Measurements from ENCODE around the gene SPSB1. TPM values are rescaled to one million over a fixed set of nuclear protein-coding genes. Genes with fewer than 3 reads are reported as not detected.

Gene SPSB1
- total RNA-seq, 1 experiment from 2014 or later: 4.3 TPM

DNA sequence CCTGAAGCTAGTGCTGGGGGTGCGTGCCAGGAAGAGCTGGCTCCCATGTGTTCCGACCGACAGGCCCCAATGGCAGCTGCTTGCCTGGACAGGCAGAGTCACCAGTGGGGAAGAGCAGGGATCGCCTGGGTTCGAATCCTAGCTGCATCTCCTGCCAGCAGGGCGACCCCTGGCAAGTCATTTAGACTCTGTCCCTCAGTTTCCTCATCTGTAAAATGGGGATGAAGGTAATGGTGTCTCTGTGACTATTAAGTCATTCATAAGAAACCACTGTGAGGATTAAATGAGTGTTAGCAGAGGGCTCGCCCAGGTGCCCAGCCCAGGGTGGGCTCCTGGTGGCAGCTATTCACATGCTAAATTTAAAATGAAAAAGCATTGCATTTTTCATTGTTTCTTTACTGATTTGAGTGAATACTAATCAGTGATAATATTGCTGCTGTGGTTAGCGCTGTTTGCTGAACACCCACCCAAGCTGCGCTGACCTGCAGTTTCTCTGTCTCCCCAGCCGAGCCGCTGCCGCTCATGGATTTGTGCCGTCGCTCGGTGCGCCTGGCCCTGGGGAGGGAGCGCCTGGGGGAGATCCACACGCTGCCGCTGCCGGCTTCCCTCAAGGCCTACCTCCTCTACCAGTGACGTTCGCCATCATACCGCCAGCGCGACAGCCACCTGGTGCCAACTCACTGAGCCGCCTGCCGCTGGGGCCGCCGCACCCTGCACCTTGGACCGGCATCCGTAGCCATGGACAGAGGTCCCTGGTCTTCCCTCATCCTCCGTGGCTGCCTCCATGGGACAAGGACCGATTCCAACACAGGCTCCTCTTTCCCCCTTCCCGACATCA lies 74.5 kb downstream of the SPSB1 start:
- POLR2A ChIA-PET: no interaction called here

DNA sequence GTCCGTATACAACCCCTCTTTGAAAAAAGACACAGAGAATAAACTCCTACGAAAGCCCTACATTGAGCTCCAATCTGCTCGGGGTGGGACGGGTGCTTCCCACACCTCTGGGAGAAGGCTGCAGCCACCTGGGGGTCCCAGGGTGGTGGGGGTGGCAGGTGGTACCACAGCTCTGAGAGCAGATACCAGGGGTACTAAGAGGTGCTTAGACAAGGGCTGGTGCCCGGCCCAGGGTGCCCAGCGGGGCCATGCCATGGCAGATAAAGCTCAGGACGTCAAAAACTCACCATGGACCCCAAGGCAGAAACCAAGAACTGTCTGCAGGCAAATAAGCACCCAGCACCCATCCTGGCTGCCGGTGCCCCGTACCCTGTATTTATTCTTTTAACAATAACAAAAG lies 75.1 kb downstream of the SPSB1 start:
- Mint-ChIP-seq H3K27me3 (ENCODE audit: low read depth) (no peaks in the 10 kb centered on the region), H3K4me1 (0 out of 2 replicates have a peak, but pooled peaks cover 2% of the 10 kb centered on the region), H3K4me3 (no peak overlapping the region), H3K36me3 (no peaks in the 10 kb centered on the region), H3K9me3 (no peaks in the 10 kb centered on the region), H3K27ac (no peak overlapping the region; the same call in 1 of the 2 replicates)
- no peak for ATAC-seq
- DNase-seq (ENCODE audit: low spot score): no peak
- ChIA-PET CTCF (interaction anchor here (1.4 to 1.7 kb wide), 2 partner anchors 14 to 101 kb away, joined by 4 to 5 read pairs; no protein-coding TSS in a partner anchor), POLR2A (no interaction called here)
- TF ChIP-seq ESRRA (CRISPR knock-in tag; IDR thresholded peaks at IDR 0.05; ENCODE audit: borderline replicate concordance): no peak
- TF ChIP-seq, protein P1, sequence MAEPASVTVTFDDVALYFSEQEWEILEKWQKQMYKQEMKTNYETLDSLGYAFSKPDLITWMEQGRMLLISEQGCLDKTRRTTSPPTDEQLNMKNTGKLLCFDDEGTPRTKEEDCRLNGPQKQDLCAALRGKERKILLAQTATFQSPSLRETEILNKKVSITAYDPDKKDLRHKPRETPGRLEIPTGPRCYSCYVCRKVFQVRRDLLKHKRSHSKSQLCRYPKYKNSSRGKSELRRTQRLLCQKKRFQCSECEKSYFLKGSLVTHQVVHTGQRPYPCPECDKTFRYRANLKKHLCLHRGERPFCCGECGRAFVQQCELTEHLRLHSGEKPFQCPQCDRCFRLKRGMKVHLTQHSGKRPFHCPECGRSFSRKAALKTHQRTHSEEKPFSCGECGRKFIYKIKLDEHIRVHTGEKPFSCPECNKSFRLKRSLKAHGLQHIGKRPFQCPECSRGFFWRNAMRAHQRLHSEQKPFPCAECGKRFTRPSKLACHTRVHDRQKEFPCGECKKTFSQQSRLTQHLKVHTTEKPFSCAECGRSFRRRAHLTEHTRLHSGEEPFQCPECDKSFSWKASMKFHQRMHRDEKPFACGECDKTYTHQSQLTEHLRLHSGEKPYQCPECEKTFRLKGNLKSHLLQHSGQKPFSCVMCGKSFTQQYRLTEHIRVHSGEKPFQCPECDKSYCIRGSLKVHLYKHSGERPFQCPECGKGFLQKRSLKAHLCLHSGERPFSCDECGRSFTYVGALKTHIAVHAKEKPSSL (CRISPR knock-in tag; conservative IDR thresholded peaks at IDR 0.05): no peak
- TF ChIP-seq ZBTB21 (CRISPR knock-in tag; IDR thresholded peaks at IDR 0.05; ENCODE audit: borderline replicate concordance): no peak
- TF ChIP-seq SP1 (CRISPR knock-in tag; conservative IDR thresholded peaks at IDR 0.05): no peak
- TF ChIP-seq, protein P2, sequence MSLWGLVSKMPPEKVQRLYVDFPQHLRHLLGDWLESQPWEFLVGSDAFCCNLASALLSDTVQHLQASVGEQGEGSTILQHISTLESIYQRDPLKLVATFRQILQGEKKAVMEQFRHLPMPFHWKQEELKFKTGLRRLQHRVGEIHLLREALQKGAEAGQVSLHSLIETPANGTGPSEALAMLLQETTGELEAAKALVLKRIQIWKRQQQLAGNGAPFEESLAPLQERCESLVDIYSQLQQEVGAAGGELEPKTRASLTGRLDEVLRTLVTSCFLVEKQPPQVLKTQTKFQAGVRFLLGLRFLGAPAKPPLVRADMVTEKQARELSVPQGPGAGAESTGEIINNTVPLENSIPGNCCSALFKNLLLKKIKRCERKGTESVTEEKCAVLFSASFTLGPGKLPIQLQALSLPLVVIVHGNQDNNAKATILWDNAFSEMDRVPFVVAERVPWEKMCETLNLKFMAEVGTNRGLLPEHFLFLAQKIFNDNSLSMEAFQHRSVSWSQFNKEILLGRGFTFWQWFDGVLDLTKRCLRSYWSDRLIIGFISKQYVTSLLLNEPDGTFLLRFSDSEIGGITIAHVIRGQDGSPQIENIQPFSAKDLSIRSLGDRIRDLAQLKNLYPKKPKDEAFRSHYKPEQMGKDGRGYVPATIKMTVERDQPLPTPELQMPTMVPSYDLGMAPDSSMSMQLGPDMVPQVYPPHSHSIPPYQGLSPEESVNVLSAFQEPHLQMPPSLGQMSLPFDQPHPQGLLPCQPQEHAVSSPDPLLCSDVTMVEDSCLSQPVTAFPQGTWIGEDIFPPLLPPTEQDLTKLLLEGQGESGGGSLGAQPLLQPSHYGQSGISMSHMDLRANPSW (CRISPR knock-in tag; conservative IDR thresholded peaks at IDR 0.05; ENCODE audit: low read depth): no peak
- TF ChIP-seq, protein P3, sequence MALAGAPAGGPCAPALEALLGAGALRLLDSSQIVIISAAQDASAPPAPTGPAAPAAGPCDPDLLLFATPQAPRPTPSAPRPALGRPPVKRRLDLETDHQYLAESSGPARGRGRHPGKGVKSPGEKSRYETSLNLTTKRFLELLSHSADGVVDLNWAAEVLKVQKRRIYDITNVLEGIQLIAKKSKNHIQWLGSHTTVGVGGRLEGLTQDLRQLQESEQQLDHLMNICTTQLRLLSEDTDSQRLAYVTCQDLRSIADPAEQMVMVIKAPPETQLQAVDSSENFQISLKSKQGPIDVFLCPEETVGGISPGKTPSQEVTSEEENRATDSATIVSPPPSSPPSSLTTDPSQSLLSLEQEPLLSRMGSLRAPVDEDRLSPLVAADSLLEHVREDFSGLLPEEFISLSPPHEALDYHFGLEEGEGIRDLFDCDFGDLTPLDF (CRISPR knock-in tag; IDR thresholded peaks at IDR 0.05): no peak
- no peak for TF ChIP-seq EMX1 (CRISPR knock-in tag; IDR thresholded peaks at IDR 0.05)
- TF ChIP-seq, protein P4, sequence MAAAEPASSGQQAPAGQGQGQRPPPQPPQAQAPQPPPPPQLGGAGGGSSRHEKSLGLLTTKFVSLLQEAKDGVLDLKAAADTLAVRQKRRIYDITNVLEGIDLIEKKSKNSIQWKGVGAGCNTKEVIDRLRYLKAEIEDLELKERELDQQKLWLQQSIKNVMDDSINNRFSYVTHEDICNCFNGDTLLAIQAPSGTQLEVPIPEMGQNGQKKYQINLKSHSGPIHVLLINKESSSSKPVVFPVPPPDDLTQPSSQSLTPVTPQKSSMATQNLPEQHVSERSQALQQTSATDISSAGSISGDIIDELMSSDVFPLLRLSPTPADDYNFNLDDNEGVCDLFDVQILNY (CRISPR knock-in tag; IDR thresholded peaks at IDR 0.05): no peak
- TF ChIP-seq FOXJ3 (CRISPR knock-in tag; IDR thresholded peaks at IDR 0.05; ENCODE audit: borderline replicate concordance): no peak
- no peak for TF ChIP-seq FOXK1 (CRISPR knock-in tag; IDR thresholded peaks at IDR 0.05)

More for the DNA sequence above, 74.5 kb downstream of the SPSB1 start:
- Mint-ChIP-seq H3K4me1 (0 out of 2 replicates have a peak, but pooled peaks cover 2% of the 10 kb centered on the region), H3K9me3 (no peaks in the 10 kb centered on the region), H3K27ac (no peak overlapping the region; the same call in 1 of the 2 replicates), H3K4me3 (no peak overlapping the region), H3K36me3 (no peaks in the 10 kb centered on the region), H3K27me3 (ENCODE audit: low read depth) (no peaks in the 10 kb centered on the region)
- DNase-seq (ENCODE audit: low spot score): no peak
- no peak for ATAC-seq
- TF ChIP-seq GTF2I (CRISPR knock-in tag; conservative IDR thresholded peaks at IDR 0.05): no peak
- no peak for TF ChIP-seq ZNF121 (CRISPR knock-in tag; IDR thresholded peaks at IDR 0.05)
- TF ChIP-seq, protein P5, sequence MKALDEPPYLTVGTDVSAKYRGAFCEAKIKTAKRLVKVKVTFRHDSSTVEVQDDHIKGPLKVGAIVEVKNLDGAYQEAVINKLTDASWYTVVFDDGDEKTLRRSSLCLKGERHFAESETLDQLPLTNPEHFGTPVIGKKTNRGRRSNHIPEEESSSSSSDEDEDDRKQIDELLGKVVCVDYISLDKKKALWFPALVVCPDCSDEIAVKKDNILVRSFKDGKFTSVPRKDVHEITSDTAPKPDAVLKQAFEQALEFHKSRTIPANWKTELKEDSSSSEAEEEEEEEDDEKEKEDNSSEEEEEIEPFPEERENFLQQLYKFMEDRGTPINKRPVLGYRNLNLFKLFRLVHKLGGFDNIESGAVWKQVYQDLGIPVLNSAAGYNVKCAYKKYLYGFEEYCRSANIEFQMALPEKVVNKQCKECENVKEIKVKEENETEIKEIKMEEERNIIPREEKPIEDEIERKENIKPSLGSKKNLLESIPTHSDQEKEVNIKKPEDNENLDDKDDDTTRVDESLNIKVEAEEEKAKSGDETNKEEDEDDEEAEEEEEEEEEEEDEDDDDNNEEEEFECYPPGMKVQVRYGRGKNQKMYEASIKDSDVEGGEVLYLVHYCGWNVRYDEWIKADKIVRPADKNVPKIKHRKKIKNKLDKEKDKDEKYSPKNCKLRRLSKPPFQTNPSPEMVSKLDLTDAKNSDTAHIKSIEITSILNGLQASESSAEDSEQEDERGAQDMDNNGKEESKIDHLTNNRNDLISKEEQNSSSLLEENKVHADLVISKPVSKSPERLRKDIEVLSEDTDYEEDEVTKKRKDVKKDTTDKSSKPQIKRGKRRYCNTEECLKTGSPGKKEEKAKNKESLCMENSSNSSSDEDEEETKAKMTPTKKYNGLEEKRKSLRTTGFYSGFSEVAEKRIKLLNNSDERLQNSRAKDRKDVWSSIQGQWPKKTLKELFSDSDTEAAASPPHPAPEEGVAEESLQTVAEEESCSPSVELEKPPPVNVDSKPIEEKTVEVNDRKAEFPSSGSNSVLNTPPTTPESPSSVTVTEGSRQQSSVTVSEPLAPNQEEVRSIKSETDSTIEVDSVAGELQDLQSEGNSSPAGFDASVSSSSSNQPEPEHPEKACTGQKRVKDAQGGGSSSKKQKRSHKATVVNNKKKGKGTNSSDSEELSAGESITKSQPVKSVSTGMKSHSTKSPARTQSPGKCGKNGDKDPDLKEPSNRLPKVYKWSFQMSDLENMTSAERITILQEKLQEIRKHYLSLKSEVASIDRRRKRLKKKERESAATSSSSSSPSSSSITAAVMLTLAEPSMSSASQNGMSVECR (CRISPR knock-in tag; IDR thresholded peaks at IDR 0.05; ENCODE audit: borderline replicate concordance): no peak
- no peak for TF ChIP-seq ELF4 (CRISPR knock-in tag; IDR thresholded peaks at IDR 0.05; ENCODE audit: low read depth)
- TF ChIP-seq, protein P6, sequence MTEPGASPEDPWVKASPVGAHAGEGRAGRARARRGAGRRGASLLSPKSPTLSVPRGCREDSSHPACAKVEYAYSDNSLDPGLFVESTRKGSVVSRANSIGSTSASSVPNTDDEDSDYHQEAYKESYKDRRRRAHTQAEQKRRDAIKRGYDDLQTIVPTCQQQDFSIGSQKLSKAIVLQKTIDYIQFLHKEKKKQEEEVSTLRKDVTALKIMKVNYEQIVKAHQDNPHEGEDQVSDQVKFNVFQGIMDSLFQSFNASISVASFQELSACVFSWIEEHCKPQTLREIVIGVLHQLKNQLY (CRISPR knock-in tag; IDR thresholded peaks at IDR 0.05): no peak
- TF ChIP-seq ZNF263 (CRISPR knock-in tag; IDR thresholded peaks at IDR 0.05; ENCODE audit: low read depth): no peak
- TF ChIP-seq IRF2 (CRISPR knock-in tag; IDR thresholded peaks at IDR 0.05; ENCODE audit: borderline replicate concordance, low read depth): no peak
- no peak for TF ChIP-seq RORB (CRISPR knock-in tag; IDR thresholded peaks at IDR 0.05)
- TF ChIP-seq, protein P1 (CRISPR knock-in tag; conservative IDR thresholded peaks at IDR 0.05): no peak
- CTCF ChIA-PET: interaction anchor here (1.1 to 1.7 kb wide), 3 partner anchors 14 to 124 kb away, joined by 3 to 5 read pairs (median 5); no protein-coding TSS in a partner anchor
